GM15510 (cell line): ENCODE measurements around the gene MID1.

ENCODE experiments used
- POLR2A ChIP-seq: IDR thresholded peaks from 3 replicates; pipeline ENCODE4 v1.6.1; 2011; ENCODE audit warnings: borderline replicate concordance; ENCODE audit not compliant: insufficient read length; ENCODE audit errors: extremely low read depth

The MID1 gene

DNA sequence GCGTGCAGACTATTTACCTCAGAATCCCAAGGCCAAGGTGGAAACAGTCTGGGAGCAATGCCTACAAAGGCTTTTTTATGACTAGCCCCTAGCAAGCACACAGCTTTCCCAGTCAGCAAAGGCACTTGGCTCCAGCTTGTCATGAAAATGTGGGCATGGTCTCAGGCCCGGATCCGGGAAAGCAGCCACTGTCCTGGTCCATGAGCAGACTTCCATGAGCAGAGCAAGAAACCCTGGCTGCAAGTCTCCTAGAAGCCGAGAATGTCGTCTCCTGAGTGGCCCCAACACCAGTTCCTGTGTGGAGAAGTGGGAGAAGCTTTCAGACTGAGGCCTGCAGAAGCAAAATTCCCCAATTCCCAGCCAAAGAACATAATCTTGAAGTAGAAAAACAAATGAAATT is 190.5 kb downstream of the MID1 start:
- TF ChIP-seq POLR2A: no peak

GRCh38 chrX:10427249-10427648 is 193.1 kb downstream of the MID1 start:
- no peak for TF ChIP-seq POLR2A

DNA sequence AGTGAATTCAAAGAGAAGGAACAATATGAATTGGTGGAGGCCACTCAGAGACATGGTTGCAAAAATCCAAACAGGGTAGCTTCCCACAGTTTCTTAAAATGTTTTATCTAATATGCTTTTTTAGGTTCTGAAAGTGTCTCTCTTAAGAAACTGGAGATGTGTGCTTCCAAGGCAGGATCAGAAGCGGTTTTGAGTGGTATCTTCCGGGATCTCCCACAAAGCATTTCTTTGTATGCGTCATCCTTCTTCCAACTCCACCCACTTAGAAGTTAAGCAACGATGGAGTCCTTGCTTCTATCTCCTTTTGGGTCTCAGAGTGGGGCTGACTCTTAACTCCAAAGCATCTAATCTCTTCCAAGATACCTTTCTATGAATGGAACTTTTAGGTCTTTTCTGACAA is 196.7 kb downstream of the MID1 start:
- TF ChIP-seq POLR2A: no peak

GRCh38 chrX:10420134-10420533 is 200.3 kb downstream of the MID1 start:
- no peak for TF ChIP-seq POLR2A

GRCh38 chrX:10416424-10416823 is 204.0 kb downstream of the MID1 start:
- TF ChIP-seq POLR2A: no peak

DNA sequence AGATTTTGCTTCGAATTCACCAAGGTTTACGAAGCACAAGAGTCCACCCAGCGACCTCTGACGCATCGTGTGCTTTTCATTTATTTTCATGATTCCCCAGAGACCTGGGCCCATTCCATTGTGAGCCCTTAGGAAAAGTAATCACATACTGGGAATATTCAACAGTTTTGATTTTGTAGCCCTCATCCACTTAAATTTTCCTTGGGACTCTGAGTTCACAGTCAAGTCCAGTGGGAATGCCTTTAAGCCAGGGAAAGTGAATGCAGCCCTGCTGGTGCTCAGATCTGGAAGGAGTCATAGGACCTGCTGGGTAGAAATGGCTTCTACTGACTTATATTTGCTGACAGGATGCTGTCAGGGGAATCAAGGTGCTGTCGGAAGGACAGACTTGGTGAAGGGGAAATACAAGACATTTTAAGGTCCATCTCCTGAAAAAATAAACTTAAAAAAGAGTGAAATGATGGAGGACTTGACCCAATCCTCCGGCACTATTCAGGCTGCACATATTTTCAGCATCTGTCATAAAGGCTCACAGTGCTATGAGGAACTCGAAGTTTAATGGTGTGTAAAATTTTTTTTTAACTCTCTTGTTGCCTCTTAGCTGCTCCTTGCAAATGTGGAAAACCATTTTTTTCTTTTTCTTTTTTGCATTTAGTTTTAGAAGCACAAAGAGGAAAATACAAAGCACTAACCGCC is 204.9 kb downstream of the MID1 start:
- TF ChIP-seq POLR2A: no peak

GRCh38 chrX:10414862-10415261 is 205.5 kb downstream of the MID1 start:
- TF ChIP-seq POLR2A: no peak

DNA sequence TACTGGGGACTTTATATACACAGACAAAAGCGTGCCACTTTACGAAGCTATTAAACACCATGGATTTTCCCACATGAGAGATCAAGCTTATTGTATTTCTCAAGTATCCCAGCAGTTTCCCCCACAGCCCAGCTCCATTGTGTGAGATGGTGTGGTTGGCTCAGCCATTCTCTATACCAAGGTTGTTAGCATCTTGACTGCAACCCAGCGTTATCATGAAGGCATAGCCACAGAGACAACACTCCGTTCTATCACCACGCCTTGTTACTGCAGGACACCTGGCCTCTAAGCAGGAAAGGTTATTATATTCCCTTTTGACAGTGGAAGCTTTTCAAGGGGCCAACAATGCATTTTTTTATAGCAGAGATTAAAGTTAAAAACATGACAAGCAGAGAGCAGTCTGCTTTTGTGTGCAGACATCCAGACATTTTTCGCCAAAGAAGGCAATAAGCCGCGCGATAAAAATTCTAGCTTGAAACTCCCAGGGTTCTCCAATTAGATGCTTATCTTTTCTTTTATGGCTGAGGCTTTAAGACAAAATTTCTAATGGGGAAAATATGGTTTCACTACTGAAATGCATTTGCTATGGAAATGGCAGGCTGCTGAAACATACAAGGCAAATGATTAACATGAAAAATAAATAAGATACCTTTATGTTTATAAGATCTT is 206.1 kb downstream of the MID1 start:
- TF ChIP-seq POLR2A: no peak

GRCh38 chrX:10404436-10404835 is 215.9 kb downstream of the MID1 start:
- TF ChIP-seq POLR2A: no peak

GRCh38 chrX:10401239-10401638 is 219.1 kb downstream of the MID1 start:
- no peak for TF ChIP-seq POLR2A

DNA sequence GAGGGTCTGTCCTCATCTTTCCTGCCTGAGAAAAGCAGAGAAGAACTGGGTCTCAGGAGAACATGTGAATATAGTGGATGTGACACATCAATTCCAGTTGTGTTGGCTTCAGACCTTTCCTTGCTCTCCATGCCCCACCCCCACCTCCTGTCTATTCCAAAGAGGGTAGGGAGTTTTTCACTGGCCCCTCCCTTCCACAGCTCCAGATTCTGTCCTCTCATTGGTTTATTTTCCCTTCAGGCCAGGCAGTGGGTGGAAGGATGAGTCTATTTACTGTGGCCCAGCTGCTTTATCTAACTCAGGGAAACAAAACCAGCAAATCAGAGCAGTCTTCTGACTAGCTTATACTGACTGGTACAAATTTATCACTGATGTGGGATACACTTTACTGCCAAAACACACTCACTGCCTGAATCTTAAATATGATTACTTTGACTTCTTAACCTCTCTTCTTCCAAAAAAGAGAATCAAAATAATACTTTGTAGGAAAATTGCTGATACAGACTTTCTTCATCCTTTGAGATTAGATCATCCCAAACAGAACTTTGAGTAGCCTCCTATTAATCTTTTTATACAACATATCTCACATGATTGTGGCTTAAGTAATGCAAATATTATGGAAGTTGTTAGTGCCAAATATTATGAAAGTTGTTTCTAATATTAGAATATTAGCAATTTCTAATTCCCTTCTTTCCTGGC is 221.2 kb downstream of the MID1 start:
- TF ChIP-seq POLR2A: no peak

DNA sequence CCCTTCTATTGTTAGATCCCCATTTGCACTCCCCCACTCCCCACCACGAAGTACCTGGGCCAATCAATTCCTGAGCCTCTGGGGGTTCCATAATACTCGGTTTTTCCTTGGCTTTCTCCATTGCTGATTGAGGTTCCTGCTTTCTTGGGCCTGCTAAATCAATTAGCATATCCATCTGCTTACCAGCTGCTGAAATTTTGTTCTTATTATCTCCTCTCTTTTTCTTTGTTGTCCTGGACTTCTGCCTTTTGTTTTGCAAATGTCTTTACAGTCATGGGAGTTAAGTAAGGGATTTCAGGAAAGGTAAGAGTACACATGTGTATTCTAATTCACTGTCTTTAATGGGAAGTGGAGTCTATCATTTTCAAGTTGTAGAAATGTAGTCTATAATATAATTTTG is 222.2 kb downstream of the MID1 start:
- no peak for TF ChIP-seq POLR2A

DNA sequence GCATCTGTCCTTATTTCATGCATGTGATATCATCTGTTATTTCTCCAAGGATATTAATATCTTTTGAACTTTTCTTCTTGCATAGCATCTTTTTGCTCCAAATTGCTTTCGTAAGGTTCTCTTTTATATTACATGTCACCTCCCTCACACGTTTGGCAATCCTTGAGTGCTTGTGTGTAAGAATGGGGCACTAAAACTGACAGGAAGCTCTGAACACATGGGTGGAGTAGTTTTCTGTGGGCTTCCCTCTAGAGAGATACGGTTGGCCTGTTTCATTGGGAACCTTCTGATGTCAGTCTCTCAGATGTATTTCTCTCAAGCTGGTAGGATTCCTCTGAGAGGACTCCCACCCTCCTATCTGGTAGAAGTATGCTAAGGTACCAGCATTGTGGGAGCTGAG is 223.0 kb downstream of the MID1 start:
- no peak for TF ChIP-seq POLR2A

GRCh38 chrX:10395643-10396042 is 224.7 kb downstream of the MID1 start:
- no peak for TF ChIP-seq POLR2A
